Mesenchymal stem cell (in vitro differentiated cells and primary cell): ENCODE measurements around the gene ATP9B.
A peak's percentile ranks its signal among the peaks of the same experiment; 100 is the strongest.

Source experiments
- DNase-seq: peaks from one replicate; pipeline ENCODE4 v3.0.0-alpha.2; 2013
- H2AFZ ChIP-seq: one replicate; pipeline ENCODE4 v1.6.1; 2013; ENCODE audit warnings: low read depth, mild to moderate bottlenecking, control low read depth, inconsistent platforms, low read length, moderate library complexity
- H2AK5ac ChIP-seq: 2 replicates; pipeline ENCODE4 v1.6.1; 2013; ENCODE audit warnings: low read length, moderate library complexity, mild to moderate bottlenecking, inconsistent platforms; ENCODE audit not compliant: severe bottlenecking
- H2BK120ac ChIP-seq: one replicate; pipeline ENCODE4 v1.6.1; 2013; ENCODE audit warnings: low read depth, mild to moderate bottlenecking, inconsistent platforms, low read length, moderate library complexity
- H2BK12ac ChIP-seq, 2 experiments: one replicate each; pipeline ENCODE4 v1.6.1; 2013; ENCODE audit warnings: inconsistent platforms in 2 of 2, low read length in 2 of 2, mild to moderate bottlenecking in 2 of 2, moderate library complexity in 2 of 2, control low read depth in 1 of 2
- H2BK15ac ChIP-seq: one replicate; pipeline ENCODE4 v1.6.1; 2013; ENCODE audit warnings: mild to moderate bottlenecking, low read depth, inconsistent platforms; ENCODE audit not compliant: poor library complexity, severe bottlenecking
- H2BK5ac ChIP-seq: 2 replicates; pipeline ENCODE4 v1.6.1; 2013; ENCODE audit warnings: low read depth, mild to moderate bottlenecking, low read length, control low read depth, inconsistent platforms; ENCODE audit not compliant: poor library complexity, severe bottlenecking
- H3K14ac ChIP-seq, 2 experiments: one replicate each; pipeline ENCODE4 v1.6.1; 2013; ENCODE audit warnings: inconsistent platforms in 2 of 2, low read length in 2 of 2, control low read depth in 1 of 2, mild to moderate bottlenecking in 1 of 2, moderate library complexity in 1 of 2
- H3K18ac ChIP-seq, 2 experiments: one replicate each; pipeline ENCODE4 v1.6.1; 2013; ENCODE audit warnings: inconsistent platforms in 2 of 2, low read length in 2 of 2, control low read depth in 1 of 2, low read depth in 1 of 2, mild to moderate bottlenecking in 1 of 2
- H3K23ac ChIP-seq, 2 experiments: one replicate each; pipeline ENCODE4 v1.6.1; 2013; ENCODE audit warnings: inconsistent platforms in 2 of 2, low read length in 2 of 2, mild to moderate bottlenecking in 2 of 2, moderate library complexity in 2 of 2, control low read depth in 1 of 2
- H3K27ac ChIP-seq: 2 replicates; pipeline ENCODE4 v1.5.1; 2013; ENCODE audit warnings: mild to moderate bottlenecking, moderate library complexity, low read length, control low read depth, inconsistent platforms; ENCODE audit not compliant: poor library complexity, severe bottlenecking
- H3K27me3 ChIP-seq, 2 experiments: 2 replicates each; pipeline versions ENCODE4 v1.6.1 to v1.7.0; 2013; ENCODE audit warnings: low read length in 2 of 2, mild to moderate bottlenecking in 2 of 2, moderate library complexity in 2 of 2, control low read depth in 1 of 2, inconsistent platforms in 1 of 2; ENCODE audit not compliant: control insufficient read depth in 1 of 2, insufficient read depth in 1 of 2
- H3K36me3 ChIP-seq, 2 experiments: 2 replicates each; pipeline versions ENCODE4 v1.6.1 to v1.7.0; 2013; ENCODE audit warnings: low read length in 2 of 2, control low read depth in 1 of 2, inconsistent platforms in 1 of 2, low read depth in 1 of 2, mild to moderate bottlenecking in 1 of 2; ENCODE audit not compliant: insufficient read depth in 2 of 2, control insufficient read depth in 1 of 2
- H3K4ac ChIP-seq, 2 experiments: one replicate each; pipeline ENCODE4 v1.6.1; 2013; ENCODE audit warnings: inconsistent platforms in 2 of 2, low read length in 2 of 2, mild to moderate bottlenecking in 2 of 2, moderate library complexity in 2 of 2, control low read depth in 1 of 2, low read depth in 1 of 2
- H3K4me1 ChIP-seq: 2 replicates; pipeline ENCODE4 v1.6.1; 2013; ENCODE audit warnings: low read depth, low read length, control low read depth; ENCODE audit not compliant: control insufficient read depth, insufficient read depth
- H3K4me2 ChIP-seq: 2 replicates; pipeline ENCODE4 v1.6.1; 2013; ENCODE audit warnings: low read length, mild to moderate bottlenecking, inconsistent platforms; ENCODE audit not compliant: poor library complexity, severe bottlenecking
- H3K4me3 ChIP-seq, 2 experiments: 2 replicates each; pipeline versions ENCODE4 v1.5.1 to v1.7.0; 2013; ENCODE audit warnings: low read length in 2 of 2, mild to moderate bottlenecking in 2 of 2, control low read depth in 1 of 2, low read depth in 1 of 2; ENCODE audit not compliant: insufficient read depth in 1 of 2
- H3K79me1 ChIP-seq: replicated peaks from 2 replicates; pipeline ENCODE4 v1.6.1; 2013; ENCODE audit warnings: mild to moderate bottlenecking, control low read depth, low read length, inconsistent platforms; ENCODE audit not compliant: poor library complexity, severe bottlenecking
- H3K9ac ChIP-seq: 2 replicates; pipeline ENCODE4 v1.7.0; 2013; ENCODE audit warnings: mild to moderate bottlenecking, low read length, moderate library complexity
- H3K9me3 ChIP-seq: 2 replicates; pipeline ENCODE4 v1.7.0; 2013; ENCODE audit warnings: mild to moderate bottlenecking, low read length; ENCODE audit not compliant: control insufficient read depth
- H4K8ac ChIP-seq: one replicate; pipeline ENCODE4 v1.6.1; 2013; ENCODE audit warnings: inconsistent platforms, mild to moderate bottlenecking, low read length, moderate library complexity
- H4K91ac ChIP-seq: one replicate; pipeline ENCODE4 v1.6.1; 2013; ENCODE audit warnings: mild to moderate bottlenecking, low read length, inconsistent platforms
- WGBS: methylation state at CpG from one replicate; pipeline ENCODE4 v1.1.7; 2013; ENCODE audit warnings: mixed read lengths; 5-methylcytosine and 5-hydroxymethylcytosine counted together

ATP9B gene

GRCh38 chr18:79200546-79201268 lies 131.5 kb downstream of the ATP9B start:
- no peaks in the 10 kb centered on the region for H3K27me3 ChIP-seq
- no peak overlapping the region for H3K4me3 ChIP-seq
- H2AK5ac ChIP-seq = no peak overlapping the region
- H3K9me3 ChIP-seq = no peaks in the 10 kb centered on the region
- no peak overlapping the region for H3K23ac ChIP-seq
- H2AFZ ChIP-seq = no peak overlapping the region
- H3K4me1 ChIP-seq = peaks cover 4% of the 10 kb centered on the region
- peaks cover 0 to 8% of the 10 kb centered on the region in 2 experiments for H3K36me3 ChIP-seq
- H3K4me2 ChIP-seq = no peak overlapping the region
- H2BK15ac ChIP-seq = no peak overlapping the region
- no peak overlapping the region for H3K18ac ChIP-seq
- no peak overlapping the region for H2BK5ac ChIP-seq
- H3K27ac ChIP-seq = no peak overlapping the region
- H3K9ac ChIP-seq = no peak overlapping the region
- no peak overlapping the region for H2BK120ac ChIP-seq
- no peaks in the 10 kb centered on the region for H3K79me1 ChIP-seq
- no peak overlapping the region for H4K8ac ChIP-seq
- H4K91ac ChIP-seq = no peak overlapping the region
- peak; percentile 25 for DNase-seq
- 82% methylated on average over 7 of the region's 7 CpGs for WGBS
- no peak overlapping the region for H3K14ac ChIP-seq
- H3K4ac ChIP-seq = no peak overlapping the region
- H2BK12ac ChIP-seq = no peak overlapping the region

GRCh38 chr18:79203017-79203605 lies 133.9 kb downstream of the ATP9B start:
- Histone ChIP-seq H3K27me3 (no peaks in the 10 kb centered on the region), H3K27ac (no peak overlapping the region), H2BK5ac (no peak overlapping the region), H3K23ac (no peak overlapping the region), H2BK12ac (no peak overlapping the region), H3K4me1 (peaks cover 4% of the 10 kb centered on the region), H3K18ac (no peak overlapping the region), H3K9me3 (no peaks in the 10 kb centered on the region), H2AK5ac (no peak overlapping the region), H3K4me3 (no peak overlapping the region), H3K9ac (no peak overlapping the region), H3K14ac (no peak overlapping the region), H3K4ac (no peak overlapping the region), H4K8ac (no peak overlapping the region), H3K79me1 (no peaks in the 10 kb centered on the region), H3K4me2 (no peak overlapping the region), H3K36me3 (peaks cover 8 to 11% of the 10 kb centered on the region in 2 experiments), H4K91ac (no peak overlapping the region), H2AFZ (no peak overlapping the region), H2BK15ac (no peak overlapping the region), H2BK120ac (no peak overlapping the region)
- WGBS = 97% methylated on average over 8 of the region's 8 CpGs
- no peak for DNase-seq

GRCh38 chr18:79204889-79205807 lies 136.0 kb downstream of the ATP9B start:
- 90% methylated on average over 7 of the region's 13 CpGs for WGBS
- no peak overlapping the region for H2BK120ac ChIP-seq

GRCh38 chr18:79206444-79206843 lies 137.2 kb downstream of the ATP9B start:
- no peak overlapping the region for H3K27ac ChIP-seq
- H4K8ac ChIP-seq = no peak overlapping the region
- H3K18ac ChIP-seq = no peak overlapping the region
- 92% methylated on average over 2 of the region's 4 CpGs for WGBS
- no peak overlapping the region for H3K14ac ChIP-seq
- H2BK15ac ChIP-seq = no peak overlapping the region
- no peak overlapping the region for H2BK5ac ChIP-seq
- no peak overlapping the region for H3K4ac ChIP-seq
- H4K91ac ChIP-seq = no peak overlapping the region
- no peak overlapping the region for H2BK12ac ChIP-seq
- no peaks in the 10 kb centered on the region for H3K27me3 ChIP-seq
- H3K9me3 ChIP-seq = no peaks in the 10 kb centered on the region
- H3K4me2 ChIP-seq = no peak overlapping the region
- H2AFZ ChIP-seq = no peak overlapping the region
- H2BK120ac ChIP-seq = no peak overlapping the region
- peaks cover 4% of the 10 kb centered on the region for H3K4me1 ChIP-seq
- no peak overlapping the region for H2AK5ac ChIP-seq
- peaks cover 14% of the 10 kb centered on the region for H3K79me1 ChIP-seq
- H3K36me3 ChIP-seq = peaks cover 20 to 24% of the 10 kb centered on the region in 2 experiments
- H3K9ac ChIP-seq = no peak overlapping the region
- no peak overlapping the region for H3K23ac ChIP-seq
- no peak for DNase-seq
- no peak overlapping the region for H3K4me3 ChIP-seq

More at GRCh38 chr18:79204889-79205807, 136.0 kb downstream of the ATP9B start:
- no peak overlapping the region for H2AK5ac ChIP-seq
- no peak overlapping the region for H3K4ac ChIP-seq
- peaks cover 19 to 20% of the 10 kb centered on the region in 2 experiments for H3K36me3 ChIP-seq
- peaks cover 4% of the 10 kb centered on the region for H3K4me1 ChIP-seq
- no peak overlapping the region for H2BK12ac ChIP-seq
- H3K18ac ChIP-seq = no peak overlapping the region
- H3K27me3 ChIP-seq = no peaks in the 10 kb centered on the region
- DNase-seq = no peak
- no peak overlapping the region for H3K9ac ChIP-seq
- H2BK5ac ChIP-seq = no peak overlapping the region
- no peak overlapping the region for H2AFZ ChIP-seq
- H4K8ac ChIP-seq = no peak overlapping the region
- no peak overlapping the region for H3K27ac ChIP-seq
- no peak overlapping the region for H3K14ac ChIP-seq
- H4K91ac ChIP-seq = no peak overlapping the region
- no peak overlapping the region for H3K4me3 ChIP-seq
- peaks cover 9% of the 10 kb centered on the region for H3K79me1 ChIP-seq
- no peaks in the 10 kb centered on the region for H3K9me3 ChIP-seq
- H2BK15ac ChIP-seq = no peak overlapping the region
- H3K4me2 ChIP-seq = no peak overlapping the region
- no peak overlapping the region for H3K23ac ChIP-seq
